Calu3 (cell line): ENCODE data around the gene CORO6. TPM values are rescaled to one million over a fixed set of nuclear protein-coding genes. Genes with fewer than 3 reads are reported as not detected.

ENCODE experiments used
- BruUV-seq: library from RNA; stranded (reverse); fragments of 400-500 nt; replicated peaks from 2 replicates; lab custom pipeline; 2021; lab: Mats Ljungman, UMichigan
- CTCF ChIA-PET: fragments of 300-600 bp; sonication (Branson Sonifier 250); formaldehyde crosslinking; loops from one replicate; lab custom pipeline; 2022; ENCODE audit warnings: antibody characterized with exemption; lab: Charles Lee
- DNase-seq: peaks from one replicate; pipeline ENCODE4 v3.0.0; 2022
- H3K27ac Mint-ChIP-seq: one replicate; pipeline ENCODE4 v1.8.0; 2022; ENCODE audit warnings: mixed read lengths; ENCODE audit not compliant: unreplicated experiment
- H3K27me3 Mint-ChIP-seq: one replicate; pipeline ENCODE4 v1.8.0; 2022; ENCODE audit warnings: mixed read lengths; ENCODE audit not compliant: unreplicated experiment
- H3K36me3 Mint-ChIP-seq: one replicate; pipeline ENCODE4 v1.8.0; 2022; ENCODE audit warnings: mild to moderate bottlenecking, moderate library complexity, mixed read lengths; ENCODE audit not compliant: insufficient read depth, unreplicated experiment
- H3K4me1 Mint-ChIP-seq: one replicate; pipeline ENCODE4 v1.8.0; 2022; ENCODE audit warnings: mild to moderate bottlenecking, low read depth, mixed read lengths; ENCODE audit not compliant: unreplicated experiment
- H3K4me3 Mint-ChIP-seq: one replicate; pipeline ENCODE4 v1.8.0; 2022; ENCODE audit warnings: mild to moderate bottlenecking, low read depth, moderate library complexity, mixed read lengths; ENCODE audit not compliant: unreplicated experiment
- H3K9me3 Mint-ChIP-seq: one replicate; pipeline ENCODE4 v1.8.0; 2022; ENCODE audit warnings: low read depth, mixed read lengths; ENCODE audit not compliant: unreplicated experiment
- intact Hi-C: fragments of 100-400 bp; cut with micrococcal nuclease; formaldehyde crosslinking; loops from one replicate; pipeline ENCODE4 v1.10.0; 2022; ENCODE audit not compliant: unreplicated experiment
- total RNA-seq: library from RNA; stranded (reverse); gene quantifications from 2 replicates; pipeline ENCODE4 v1.2.3, GENCODE V29; 2022
- TF ChIP-seq, protein P1 (sequence below): fragments of 200-600 bp; IDR thresholded peaks from one replicate; pipeline ENCODE4 v1.8.0; 2022; ENCODE audit warnings: antibody characterized with exemption; ENCODE audit not compliant: unreplicated experiment

CORO6 gene
- total RNA-seq, 1 experiment from 2014 or later: 0.47 TPM

DNA sequence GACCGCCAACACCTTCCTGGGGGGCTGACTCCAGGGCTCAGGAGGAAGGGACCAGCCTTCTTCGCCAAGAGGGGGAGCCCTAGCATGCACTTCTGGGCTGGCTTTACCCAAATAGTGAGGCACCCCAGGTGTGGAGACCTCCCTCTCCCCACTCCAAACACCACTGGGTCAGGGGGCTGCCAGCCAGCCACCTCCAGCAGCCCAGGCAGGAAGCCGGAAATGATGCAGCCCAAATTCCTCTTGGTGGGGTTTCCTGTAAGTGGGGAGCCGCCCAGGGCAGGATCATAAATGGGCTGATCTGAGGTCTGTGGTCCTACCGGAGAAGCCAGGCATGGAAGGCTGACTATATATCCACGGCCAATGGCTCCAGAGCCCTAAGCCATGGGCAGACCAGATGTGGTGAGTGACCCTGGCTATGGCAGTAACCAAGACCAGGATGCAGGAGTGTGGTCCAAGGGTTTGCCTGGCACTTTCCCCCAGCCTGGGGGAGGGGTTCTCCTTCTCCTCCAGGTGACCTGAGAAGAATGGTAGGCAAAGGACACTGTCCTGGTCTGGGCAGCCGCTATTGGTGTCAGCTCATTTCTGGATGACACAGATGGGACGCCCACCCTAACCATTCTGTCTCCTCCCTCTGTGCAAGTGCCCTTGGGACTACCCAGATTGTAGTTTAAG lies 37.5 kb downstream of the CORO6 start:
- H3K4me3 Mint-ChIP-seq: no peak overlapping the region
- peaks cover 20% of the 10 kb centered on the region for H3K4me1 Mint-ChIP-seq
- TF ChIP-seq, protein P1, sequence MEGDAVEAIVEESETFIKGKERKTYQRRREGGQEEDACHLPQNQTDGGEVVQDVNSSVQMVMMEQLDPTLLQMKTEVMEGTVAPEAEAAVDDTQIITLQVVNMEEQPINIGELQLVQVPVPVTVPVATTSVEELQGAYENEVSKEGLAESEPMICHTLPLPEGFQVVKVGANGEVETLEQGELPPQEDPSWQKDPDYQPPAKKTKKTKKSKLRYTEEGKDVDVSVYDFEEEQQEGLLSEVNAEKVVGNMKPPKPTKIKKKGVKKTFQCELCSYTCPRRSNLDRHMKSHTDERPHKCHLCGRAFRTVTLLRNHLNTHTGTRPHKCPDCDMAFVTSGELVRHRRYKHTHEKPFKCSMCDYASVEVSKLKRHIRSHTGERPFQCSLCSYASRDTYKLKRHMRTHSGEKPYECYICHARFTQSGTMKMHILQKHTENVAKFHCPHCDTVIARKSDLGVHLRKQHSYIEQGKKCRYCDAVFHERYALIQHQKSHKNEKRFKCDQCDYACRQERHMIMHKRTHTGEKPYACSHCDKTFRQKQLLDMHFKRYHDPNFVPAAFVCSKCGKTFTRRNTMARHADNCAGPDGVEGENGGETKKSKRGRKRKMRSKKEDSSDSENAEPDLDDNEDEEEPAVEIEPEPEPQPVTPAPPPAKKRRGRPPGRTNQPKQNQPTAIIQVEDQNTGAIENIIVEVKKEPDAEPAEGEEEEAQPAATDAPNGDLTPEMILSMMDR: no peak
- no peak for DNase-seq
- BruUV-seq: no TSS peak
- intact Hi-C loops: no loop called here
- H3K9me3 Mint-ChIP-seq: no peaks in the 10 kb centered on the region
- peaks cover 32% of the 10 kb centered on the region for H3K36me3 Mint-ChIP-seq
- CTCF ChIA-PET: no interaction called here
- no peaks in the 10 kb centered on the region for H3K27me3 Mint-ChIP-seq
- H3K27ac Mint-ChIP-seq: no peak overlapping the region

DNA sequence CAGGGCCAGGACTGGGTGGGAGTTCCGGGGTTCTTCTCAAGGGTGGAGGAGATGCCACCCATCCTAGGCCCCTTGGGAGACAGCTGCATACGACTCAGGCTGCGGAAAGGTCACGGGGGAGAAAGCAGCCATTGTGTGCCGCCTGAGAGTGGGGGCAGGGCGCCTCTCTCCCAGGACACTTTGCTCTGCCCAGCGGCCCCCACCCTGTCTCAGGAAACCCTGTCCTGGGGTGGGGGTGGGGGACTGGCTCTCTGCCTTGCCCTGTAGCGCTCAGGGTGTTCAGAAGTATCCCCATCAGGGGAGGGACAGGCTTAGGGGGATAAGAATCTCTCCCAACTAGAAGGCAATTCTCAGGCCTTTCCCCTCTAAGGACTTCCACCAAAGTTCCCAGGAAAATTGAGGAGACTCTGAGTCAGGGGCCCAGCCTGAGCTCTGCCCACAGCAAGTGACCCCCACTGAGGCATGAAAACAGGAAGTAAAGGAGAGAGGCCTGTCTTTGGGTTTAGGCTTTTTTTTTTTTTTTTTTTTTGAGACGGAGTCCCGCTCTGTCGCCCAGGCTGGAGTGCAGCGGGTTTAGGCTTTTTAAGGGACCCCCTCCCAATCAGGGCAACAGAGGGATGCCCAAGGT lies 38.1 kb downstream of the CORO6 start:
- H3K36me3 Mint-ChIP-seq: peaks cover 29% of the 10 kb centered on the region
- BruUV-seq: no TSS peak
- intact Hi-C loops: loop anchor here (5.0 kb wide), 1 partner anchor 33 kb away; no protein-coding TSS in a partner anchor
- no peak overlapping the region for H3K4me3 Mint-ChIP-seq
- CTCF ChIA-PET: no interaction called here
- DNase-seq: no peak
- TF ChIP-seq, protein P1: no peak
- no peaks in the 10 kb centered on the region for H3K9me3 Mint-ChIP-seq
- peaks cover 19% of the 10 kb centered on the region for H3K4me1 Mint-ChIP-seq
- no peak overlapping the region for H3K27ac Mint-ChIP-seq
- H3K27me3 Mint-ChIP-seq: no peaks in the 10 kb centered on the region

DNA sequence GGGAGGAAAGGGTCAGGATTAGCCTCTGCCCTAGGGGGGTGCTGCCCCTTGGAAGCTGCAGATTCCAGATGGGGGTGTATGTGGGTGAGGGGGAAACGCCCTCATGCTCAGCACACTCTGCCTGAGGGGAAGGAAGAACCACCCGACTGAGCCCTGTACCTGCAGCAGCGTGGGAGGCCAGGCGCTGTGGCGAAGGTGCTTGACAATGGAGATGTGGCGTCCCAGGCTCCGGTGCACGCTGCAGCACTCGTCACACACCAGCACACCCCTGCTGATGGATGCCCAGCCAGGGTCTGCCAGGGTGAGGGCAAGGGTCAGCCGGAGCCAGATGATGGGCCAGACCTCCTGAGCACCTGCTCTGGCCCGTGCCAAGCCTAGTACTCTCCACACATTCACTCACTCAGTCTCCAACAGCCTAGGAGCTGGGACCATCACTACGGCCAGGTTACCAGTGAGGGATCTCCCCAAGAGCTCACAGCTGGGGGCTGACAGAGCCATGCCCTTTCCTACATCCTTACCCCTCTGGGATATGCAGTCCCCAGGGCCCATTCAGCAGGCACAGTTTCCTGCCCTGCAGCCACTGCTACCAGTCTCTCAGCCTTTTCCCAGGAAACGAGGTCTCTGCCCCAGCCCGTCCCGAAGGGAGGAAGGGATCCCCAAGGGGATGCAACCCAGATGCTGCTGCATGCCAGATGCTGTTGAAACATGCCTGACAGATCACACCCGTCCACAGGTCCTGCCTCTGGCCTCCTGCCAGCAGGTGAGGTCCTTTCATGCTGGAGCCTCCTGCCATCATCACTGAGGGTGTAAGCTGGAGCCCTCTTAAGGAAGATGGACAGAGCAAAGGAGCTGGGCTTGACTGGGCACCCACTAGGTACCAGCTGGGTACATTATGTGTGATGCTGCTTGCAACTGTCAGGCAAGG lies 39.1 kb downstream of the CORO6 start:
- Mint-ChIP-seq H3K27me3 (no peaks in the 10 kb centered on the region), H3K36me3 (peaks cover 23% of the 10 kb centered on the region), H3K27ac (no peak overlapping the region), H3K9me3 (no peaks in the 10 kb centered on the region), H3K4me1 (peaks cover 19% of the 10 kb centered on the region), H3K4me3 (no peak overlapping the region)
- no peak for DNase-seq
- intact Hi-C loops: loop anchor here (5.0 kb wide), 1 partner anchor 34 kb away; no protein-coding TSS in a partner anchor
- no TSS peak for BruUV-seq
- CTCF ChIA-PET: no interaction called here
- TF ChIP-seq, protein P1: no peak

DNA sequence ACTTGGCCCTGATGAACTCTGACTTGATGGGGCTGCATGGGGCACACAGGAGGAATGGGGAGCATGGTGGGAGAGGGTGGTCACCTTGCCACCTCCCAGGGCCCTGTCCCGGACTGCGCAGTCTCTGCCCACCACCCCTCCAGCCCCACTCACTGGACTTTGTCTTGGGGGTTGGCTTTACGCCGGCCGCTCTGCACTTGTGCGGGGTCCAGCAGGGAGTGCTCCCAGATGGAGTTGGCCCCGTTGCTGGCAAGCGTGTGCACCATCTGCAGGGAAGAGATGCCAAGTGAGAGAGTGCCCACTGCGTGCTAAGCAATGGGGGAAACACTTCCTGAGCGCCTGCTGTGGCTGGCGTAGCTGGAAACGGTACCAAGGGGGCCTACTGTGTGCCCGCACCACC lies 39.9 kb downstream of the CORO6 start:
- intact Hi-C loops: loop anchor here (5.0 kb wide), 1 partner anchor 35 kb away; no protein-coding TSS in a partner anchor
- Mint-ChIP-seq H3K4me3 (no peak overlapping the region), H3K9me3 (no peaks in the 10 kb centered on the region), H3K27ac (no peak overlapping the region), H3K27me3 (no peaks in the 10 kb centered on the region), H3K36me3 (peaks cover 15% of the 10 kb centered on the region), H3K4me1 (peaks cover 12% of the 10 kb centered on the region)
- no peak for DNase-seq
- TF ChIP-seq, protein P1: no peak
- BruUV-seq: no TSS peak
- CTCF ChIA-PET: no interaction called here
